ENCODE data around the gene ARHGAP11A.

- TF ChIP-seq CTCF (IDR thresholded peaks at IDR 0.05), result no peak
- TF ChIP-seq ZFX (IDR thresholded peaks at IDR 0.05; ENCODE audit: borderline replicate concordance), result no peak
Measured at GRCh38 chr15:32646291-32646690, 31.0 kb downstream of the ARHGAP11A start.
